GM18861 (cell line): ENCODE data around the gene STRA8.
"Not testable (repeated sequence)": the region's sequence is repeated elsewhere in the genome, so short reads cannot be mapped to it uniquely, and the experiment has no call there.

Source experiments
- ATAC-seq: cut with Tn5 transposase; IDR thresholded peaks from one replicate; pipeline ENCODE4 v1.9.1; 2021; ENCODE audit not compliant: unreplicated experiment

The STRA8 gene

GRCh38 chr7:135204876-135205275, 28.8 kb upstream of the STRA8 start:
- no peak for ATAC-seq

- no peak for ATAC-seq
These were observed 27.8 kb upstream of the STRA8 start for GRCh38 chr7:135205850-135206249.

GRCh38 chr7:135206941-135207391, 26.7 kb upstream of the STRA8 start:
- ATAC-seq = peak; percentile 41

- ATAC-seq = no peak
These were observed 26.1 kb upstream of the STRA8 start for GRCh38 chr7:135207406-135208101.

- ATAC-seq = no peak
These were observed 25.4 kb upstream of the STRA8 start for GRCh38 chr7:135208102-135208793.

- no peak for ATAC-seq
These were observed 24.3 kb upstream of the STRA8 start for GRCh38 chr7:135209225-135209834.

- ATAC-seq = no peak
These were observed 22.8 kb upstream of the STRA8 start for GRCh38 chr7:135210888-135211178.

GRCh38 chr7:135211179-135211945, 22.3 kb upstream of the STRA8 start, which contains the start of gene WDR91:
Gene WDR91, minus strand, starts transcription at chr7:135211526. Its CDS starts 24 bp downstream, at chr7:135211502.
- ATAC-seq = peak; percentile 61

- not testable (repeated sequence) for ATAC-seq
These were observed 21.5 kb upstream of the STRA8 start for GRCh38 chr7:135211946-135212685.

- ATAC-seq = no peak
These were observed 19.8 kb upstream of the STRA8 start for GRCh38 chr7:135213831-135214230.

GRCh38 chr7:135215180-135215579, 18.5 kb upstream of the STRA8 start:
- ATAC-seq = no peak

GRCh38 chr7:135215698-135216097, 17.9 kb upstream of the STRA8 start:
- no peak for ATAC-seq

- no peak for ATAC-seq
These were observed 15.8 kb upstream of the STRA8 start for GRCh38 chr7:135217645-135218509.

GRCh38 chr7:135224027-135224426, 9.6 kb upstream of the STRA8 start:
- ATAC-seq = no peak

GRCh38 chr7:135231686-135232085, 2.0 kb upstream of the STRA8 start:
- ATAC-seq = no peak

- no peak for ATAC-seq
These were observed 1.6 kb upstream of the STRA8 start for GRCh38 chr7:135232087-135232486.

- no peak for ATAC-seq
These were observed 918 bp upstream of the STRA8 start for GRCh38 chr7:135232720-135233119.

GRCh38 chr7:135234095-135234494, 457 bp downstream of the STRA8 start:
- ATAC-seq = not testable (repeated sequence)

- ATAC-seq = no peak
These were observed 1.1 kb downstream of the STRA8 start for GRCh38 chr7:135234727-135235126.

- ATAC-seq = no peak
These were observed 2.2 kb downstream of the STRA8 start for GRCh38 chr7:135235841-135236240.
